RWPE2 (cell line): ENCODE results near the gene C10orf120.

ENCODE experiments used
- ATAC-seq: fragments of 200-7000 bp; cut with Tn5 transposase; 3 replicates; pipeline ENCODE4 v1.9.1; 2021; ENCODE audit warnings: low read depth
- DNase-seq: peaks from one replicate; pipeline ENCODE4 v3.0.0-alpha.2; 2020; ENCODE audit warnings: low spot score
- H3K27ac ChIP-seq: fragments of 450-650 bp; 2 replicates; pipeline ENCODE4 v1.5.1; 2017; ENCODE audit warnings: mild to moderate bottlenecking; ENCODE audit not compliant: poor library complexity, severe bottlenecking
- H3K27me3 ChIP-seq: fragments of 250-450 bp; sonication (Bioruptor Pico); 2 replicates; pipeline ENCODE4 v1.5.1; 2021; ENCODE audit warnings: mild to moderate bottlenecking, moderate library complexity; ENCODE audit not compliant: insufficient read depth, poor library complexity, severe bottlenecking
- H3K36me3 ChIP-seq: fragments of 250-450 bp; sonication (Bioruptor Pico); 2 replicates; pipeline ENCODE4 v1.5.1; 2020; ENCODE audit warnings: low read depth, mild to moderate bottlenecking, moderate library complexity
- H3K4me1 ChIP-seq: fragments of 250-450 bp; sonication (Bioruptor Pico); 2 replicates; pipeline ENCODE4 v1.5.1; 2021; ENCODE audit warnings: mild to moderate bottlenecking, moderate library complexity; ENCODE audit not compliant: insufficient read depth, poor library complexity, severe bottlenecking
- H3K4me3 ChIP-seq: fragments of 250-450 bp; sonication (Bioruptor Pico); 2 replicates; pipeline ENCODE4 v1.5.1; 2021; ENCODE audit warnings: mild to moderate bottlenecking, moderate library complexity; ENCODE audit not compliant: severe bottlenecking
- H3K9me3 ChIP-seq: fragments of 250-450 bp; sonication (Bioruptor Pico); 2 replicates; pipeline ENCODE4 v1.5.1; 2021; ENCODE audit warnings: mild to moderate bottlenecking, moderate library complexity; ENCODE audit not compliant: severe bottlenecking
- CTCF ChIP-seq: fragments of 450-650 bp; IDR thresholded peaks from one replicate; pipeline ENCODE4 v1.5.1; 2017; ENCODE audit warnings: mild to moderate bottlenecking, moderate library complexity; ENCODE audit not compliant: poor library complexity, severe bottlenecking

The C10orf120 gene

DNA sequence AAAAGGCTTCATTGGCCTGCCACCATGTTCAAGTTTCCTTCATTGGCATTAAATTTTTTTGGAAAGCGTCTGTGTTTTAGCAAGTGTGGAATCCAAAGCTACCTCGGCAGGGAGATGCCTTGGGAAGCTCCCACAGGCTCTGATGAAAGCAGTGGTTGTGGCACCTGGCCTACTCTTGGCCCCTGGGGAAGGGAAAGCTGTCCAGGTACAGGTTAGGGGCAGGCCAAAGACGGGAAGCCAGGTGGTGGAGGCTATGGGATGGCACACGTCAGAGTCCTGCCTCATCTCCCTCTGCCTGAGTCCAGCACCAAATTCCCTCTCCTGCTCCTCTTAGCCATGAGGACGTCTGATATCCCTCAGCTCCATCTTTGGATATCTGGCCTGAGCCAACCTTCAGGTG is 49.7 kb downstream of the C10orf120 start:
- TF ChIP-seq CTCF = no peak

DNA sequence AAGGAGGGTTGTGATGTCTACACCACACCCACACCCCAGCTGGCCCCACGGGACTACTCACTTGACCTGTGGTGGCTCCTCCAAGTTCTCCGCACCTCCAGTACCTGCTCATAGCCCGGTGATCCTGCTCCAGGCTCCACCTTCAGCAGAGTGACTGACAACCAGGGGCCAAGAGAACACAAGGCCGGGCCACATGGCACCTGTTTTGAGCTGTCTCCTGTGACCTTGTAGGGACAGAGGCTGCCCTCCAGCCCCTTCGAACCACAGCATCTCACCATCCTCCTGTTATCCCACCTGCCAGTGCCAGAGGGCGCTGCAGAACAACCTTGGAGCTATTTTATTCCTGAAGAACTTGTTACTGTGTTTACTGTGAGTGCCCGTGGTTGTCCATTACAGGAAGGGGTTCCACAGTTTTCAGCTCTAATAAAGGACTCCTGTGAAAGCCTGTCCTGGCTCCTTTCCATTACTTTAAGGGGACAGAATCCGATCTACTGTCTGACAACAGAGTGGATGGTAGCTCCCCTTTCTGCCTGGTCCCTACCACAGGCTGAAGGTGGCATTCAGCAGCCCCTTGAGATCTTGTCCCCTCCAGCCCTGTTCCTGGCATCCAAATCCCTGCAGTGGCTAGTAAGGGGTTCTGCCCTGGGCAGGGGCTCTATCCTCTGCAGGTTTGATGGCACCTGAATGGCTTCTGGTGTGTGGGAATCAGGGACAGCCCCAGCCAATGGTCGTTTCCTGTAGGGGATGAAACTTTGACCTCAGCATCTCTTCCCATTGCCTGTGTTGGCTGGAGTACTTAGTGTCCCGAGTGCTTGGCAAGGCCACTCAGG is 50.8 kb downstream of the C10orf120 start:
- Histone ChIP-seq H3K4me1 (no peaks in the 10 kb centered on the region), H3K9me3 (no peaks in the 10 kb centered on the region), H3K27ac (no peak overlapping the region), H3K4me3 (no peak overlapping the region), H3K27me3 (peaks cover 14% of the 10 kb centered on the region), H3K36me3 (no peaks in the 10 kb centered on the region)
- TF ChIP-seq CTCF = peak; percentile 66
- ATAC-seq (peak; percentile 42; the same call in 1 of the 3 replicates), DNase-seq (no peak)

More for the DNA sequence above, 49.7 kb downstream of the C10orf120 start:
- Histone ChIP-seq H3K4me3 (no peak overlapping the region), H3K4me1 (no peaks in the 10 kb centered on the region), H3K27me3 (peaks cover 18% of the 10 kb centered on the region), H3K36me3 (no peaks in the 10 kb centered on the region), H3K27ac (no peak overlapping the region), H3K9me3 (no peaks in the 10 kb centered on the region)
- ATAC-seq (no peak), DNase-seq (no peak)
